Neural progenitor cell (in vitro differentiated cells): ENCODE measurements around the gene RBM26. TPM values are rescaled to one million over a fixed set of nuclear protein-coding genes. Genes with fewer than 3 reads are reported as not detected.
"Not testable (repeated sequence)": the region's sequence is repeated elsewhere in the genome, so short reads cannot be mapped to it uniquely, and the experiment has no call there.

ENCODE experiments used
- DNase-seq: peaks from one replicate; pipeline ENCODE4 v3.0.0-alpha.2; 2016; ENCODE audit warnings: low spot score
- H2AFZ ChIP-seq: fragments of 200-600 bp; sonication (generic); replicated peaks from 2 replicates; pipeline ENCODE4 v1.6.1; 2016; ENCODE audit warnings: antibody characterized with exemption
- H3F3A ChIP-seq: fragments of 200-600 bp; sonication (generic); 2 replicates; pipeline ENCODE4 v1.6.1; 2016; ENCODE audit warnings: antibody characterized with exemption, low read depth
- H3K27ac ChIP-seq: fragments of 200-600 bp; sonication (generic); 2 replicates; pipeline ENCODE4 v1.5.1; 2016; ENCODE audit warnings: mild to moderate bottlenecking
- H3K27me3 ChIP-seq: fragments of 200-600 bp; sonication (generic); 2 replicates; pipeline ENCODE4 v1.6.1; 2016; ENCODE audit warnings: mild to moderate bottlenecking, moderate library complexity
- H3K36me3 ChIP-seq: fragments of 200-600 bp; sonication (generic); 2 replicates; pipeline ENCODE4 v1.5.1; 2016
- H3K4me1 ChIP-seq: fragments of 200-600 bp; sonication (generic); 2 replicates; pipeline ENCODE4 v1.6.1; 2016; ENCODE audit warnings: mixed run types
- H3K4me2 ChIP-seq: fragments of 200-600 bp; sonication (generic); 2 replicates; pipeline ENCODE4 v1.6.1; 2016
- H3K4me3 ChIP-seq: fragments of 200-600 bp; sonication (generic); 2 replicates; pipeline ENCODE4 v1.5.1; 2016
- H3K79me2 ChIP-seq: fragments of 200-600 bp; sonication (generic); 2 replicates; pipeline ENCODE4 v1.6.1; 2016; ENCODE audit warnings: low read depth
- H3K9ac ChIP-seq: fragments of 200-600 bp; sonication (generic); 2 replicates; pipeline ENCODE4 v1.6.1; 2016
- H3K9me3 ChIP-seq: fragments of 200-600 bp; sonication (generic); 2 replicates; pipeline ENCODE4 v1.5.1; 2016; ENCODE audit warnings: low read depth
- H4K20me1 ChIP-seq: fragments of 200-600 bp; sonication (generic); 2 replicates; pipeline ENCODE4 v1.6.1; 2016; ENCODE audit warnings: low read depth
- H3K27ac Mint-ChIP-seq: 3 replicates; pipeline ENCODE4 v1.8.0; 2021; ENCODE audit warnings: mixed read lengths
- H3K27me3 Mint-ChIP-seq: 2 replicates; pipeline ENCODE4 v1.8.0; 2022; ENCODE audit warnings: low read depth, mild to moderate bottlenecking, inconsistent platforms, moderate library complexity, mixed read lengths; ENCODE audit not compliant: insufficient read depth
- H3K36me3 Mint-ChIP-seq: 3 replicates; pipeline ENCODE4 v1.8.0; 2021; ENCODE audit warnings: mixed read lengths
- H3K4me1 Mint-ChIP-seq: 3 replicates; pipeline ENCODE4 v1.8.0; 2021; ENCODE audit warnings: mixed read lengths
- H3K4me3 Mint-ChIP-seq: 3 replicates; pipeline ENCODE4 v1.8.0; 2021; ENCODE audit warnings: mild to moderate bottlenecking, moderate library complexity, mixed read lengths
- H3K9me3 Mint-ChIP-seq: 3 replicates; pipeline ENCODE4 v1.8.0; 2020; ENCODE audit warnings: mixed read lengths
- CTCF ChIP-seq: fragments of 200-600 bp; sonication (generic); IDR thresholded peaks from 2 replicates; pipeline ENCODE4 v1.5.1; 2017; ENCODE audit warnings: antibody characterized with exemption, mild to moderate bottlenecking
- EZH2 ChIP-seq: fragments of 200-600 bp; sonication (generic); IDR thresholded peaks from 2 replicates; pipeline ENCODE4 v1.6.1; 2017; ENCODE audit warnings: antibody characterized with exemption, mild to moderate bottlenecking, moderate library complexity
- EZH2phosphoT487 ChIP-seq: fragments of 200-600 bp; sonication (generic); IDR thresholded peaks from 2 replicates; pipeline ENCODE4 v1.6.1; 2017; ENCODE audit warnings: antibody characterized with exemption
- total RNA-seq: library from RNA; depleted of rRNA; stranded (reverse); fragments of >200 nt; gene quantifications from 2 replicates; pipeline ENCODE4 v1.2.3, GENCODE V29; 2015; ENCODE audit warnings: low replicate concordance

RBM26 gene
- total RNA-seq, 1 donor from 2014 or later, result 136 TPM

- H3K27me3 Mint-ChIP-seq, result no peaks in the 10 kb centered on the region
- no peaks in the 10 kb centered on the region for H3K4me1 Mint-ChIP-seq
- no peak for DNase-seq
- Histone ChIP-seq H3K9ac (no peak overlapping the region), H3K4me2 (no peak overlapping the region), H3K9me3 (no peaks in the 10 kb centered on the region), H3F3A (no peaks in the 10 kb centered on the region), H3K27me3 (no peaks in the 10 kb centered on the region), H3K27ac (no peak overlapping the region), H2AFZ (no peak overlapping the region), H3K4me1 (no peaks in the 10 kb centered on the region), H4K20me1 (no peaks in the 10 kb centered on the region), H3K36me3 (peaks cover 54% of the 10 kb centered on the region), H3K79me2 (peaks cover 3% of the 10 kb centered on the region), H3K4me3 (no peak overlapping the region)
- no peak overlapping the region for H3K27ac Mint-ChIP-seq
- TF ChIP-seq EZH2phosphoT487 (no peak), EZH2 (no peak), CTCF (no peak)
- H3K9me3 Mint-ChIP-seq, result no peaks in the 10 kb centered on the region
- no peak overlapping the region for H3K4me3 Mint-ChIP-seq
- peaks cover 48% of the 10 kb centered on the region for H3K36me3 Mint-ChIP-seq
These were observed 51.8 kb downstream of the RBM26 start for GRCh38 chr13:79354285-79354684.

GRCh38 chr13:79353693-79354092, 52.4 kb downstream of the RBM26 start:
- Histone ChIP-seq H3K9ac (no peak overlapping the region), H3K27me3 (no peaks in the 10 kb centered on the region), H3K9me3 (no peaks in the 10 kb centered on the region), H3F3A (no peaks in the 10 kb centered on the region), H3K27ac (no peak overlapping the region), H3K79me2 (peaks cover 3% of the 10 kb centered on the region), H3K4me3 (no peak overlapping the region), H3K4me1 (no peaks in the 10 kb centered on the region), H3K36me3 (peaks cover 50% of the 10 kb centered on the region), H4K20me1 (no peaks in the 10 kb centered on the region), H2AFZ (no peak overlapping the region), H3K4me2 (no peak overlapping the region)
- Mint-ChIP-seq H3K36me3 (peaks cover 42% of the 10 kb centered on the region), H3K27ac (no peak overlapping the region), H3K4me1 (no peaks in the 10 kb centered on the region), H3K27me3 (no peaks in the 10 kb centered on the region), H3K9me3 (no peaks in the 10 kb centered on the region), H3K4me3 (no peak overlapping the region)
- TF ChIP-seq EZH2 (no peak), CTCF (no peak), EZH2phosphoT487 (no peak)
- DNase-seq, result no peak

DNA sequence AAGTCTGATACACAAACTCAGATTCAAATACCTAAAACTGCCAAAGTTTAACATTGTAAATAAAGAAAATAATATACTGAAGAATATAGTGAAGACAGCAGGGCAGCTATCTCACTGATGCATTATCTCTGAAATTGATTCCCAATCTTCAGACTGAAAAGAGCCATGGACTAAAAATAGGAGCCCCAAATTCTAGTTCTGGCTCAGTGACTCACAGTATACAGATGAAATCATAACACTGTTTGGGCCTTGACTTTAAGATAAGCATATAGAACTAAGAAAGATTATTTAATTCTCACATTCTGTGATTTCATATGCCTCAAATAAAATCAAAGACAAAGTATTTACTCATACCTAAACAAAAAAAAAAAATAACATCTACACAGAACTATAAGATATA, 53.9 kb downstream of the RBM26 start:
- H3K4me3 ChIP-seq, result no peak overlapping the region
- no peaks in the 10 kb centered on the region for H3K4me1 ChIP-seq
- Mint-ChIP-seq H3K4me1 (no peaks in the 10 kb centered on the region), H3K36me3 (peaks cover 37% of the 10 kb centered on the region), H3K4me3 (no peak overlapping the region), H3K27me3 (no peaks in the 10 kb centered on the region), H3K9me3 (no peaks in the 10 kb centered on the region), H3K27ac (no peak overlapping the region)
- DNase-seq, result no peak
- H2AFZ ChIP-seq, result no peak overlapping the region
- H3K36me3 ChIP-seq, result peaks cover 44% of the 10 kb centered on the region
- TF ChIP-seq EZH2phosphoT487 (no peak), CTCF (no peak), EZH2 (no peak)
- H3K27me3 ChIP-seq, result no peaks in the 10 kb centered on the region
- no peaks in the 10 kb centered on the region for H4K20me1 ChIP-seq
- H3K9me3 ChIP-seq, result no peaks in the 10 kb centered on the region
- no peak overlapping the region for H3K4me2 ChIP-seq
- no peaks in the 10 kb centered on the region for H3F3A ChIP-seq
- H3K27ac ChIP-seq, result no peak overlapping the region
- H3K79me2 ChIP-seq, result peaks cover 3% of the 10 kb centered on the region
- no peak overlapping the region for H3K9ac ChIP-seq

- H3K4me3 ChIP-seq, H2AFZ ChIP-seq, H3K9ac ChIP-seq, H4K20me1 ChIP-seq, H3K4me3 Mint-ChIP-seq, H3K9me3 Mint-ChIP-seq, DNase-seq, H3K27ac Mint-ChIP-seq, H3K27me3 ChIP-seq, H3K4me1 Mint-ChIP-seq, H3K79me2 ChIP-seq, H3K9me3 ChIP-seq, H3K27ac ChIP-seq, H3F3A ChIP-seq, H3K27me3 Mint-ChIP-seq, H3K4me2 ChIP-seq, H3K4me1 ChIP-seq: not testable (repeated sequence)
- H3K36me3 Mint-ChIP-seq, result peaks cover 33% of the 10 kb centered on the region
- H3K36me3 ChIP-seq, result peaks cover 38% of the 10 kb centered on the region
These were observed 56.4 kb downstream of the RBM26 start for GRCh38 chr13:79349608-79350007.
